GM21786 (cell line): ENCODE results near the gene EPG5.
"Not testable (repeated sequence)": the region's sequence is repeated elsewhere in the genome, so short reads cannot be mapped to it uniquely, and the experiment has no call there.

ENCODE experiments used
- ATAC-seq: cut with Tn5 transposase; IDR thresholded peaks from one replicate; pipeline ENCODE4 v1.9.1; 2021; ENCODE audit not compliant: unreplicated experiment

The EPG5 gene

GRCh38 chr18:45839414-45840395, 127.4 kb downstream of the EPG5 start:
- ATAC-seq: no peak

GRCh38 chr18:45838302-45839070, 128.6 kb downstream of the EPG5 start:
- ATAC-seq: no peak

GRCh38 chr18:45837283-45838070, 129.7 kb downstream of the EPG5 start:
- ATAC-seq: no peak

GRCh38 chr18:45836242-45837205, 130.6 kb downstream of the EPG5 start:
- no peak for ATAC-seq

GRCh38 chr18:45835057-45835636, 132.0 kb downstream of the EPG5 start:
- ATAC-seq: no peak

- no peak for ATAC-seq
Measured at GRCh38 chr18:45834306-45834705, 132.8 kb downstream of the EPG5 start.

- no peak for ATAC-seq
Measured at GRCh38 chr18:45833846-45834245, 133.3 kb downstream of the EPG5 start.

GRCh38 chr18:45830917-45831316, 136.2 kb downstream of the EPG5 start:
- ATAC-seq: no peak

- no peak for ATAC-seq
Measured at GRCh38 chr18:45829855-45830254, 137.3 kb downstream of the EPG5 start.

- ATAC-seq: no peak
Measured at GRCh38 chr18:45828917-45829811, 138.0 kb downstream of the EPG5 start.

GRCh38 chr18:45826716-45827115, 140.4 kb downstream of the EPG5 start:
- not testable (repeated sequence) for ATAC-seq

- no peak for ATAC-seq
Measured at GRCh38 chr18:45826084-45826483, 141.0 kb downstream of the EPG5 start.

- no peak for ATAC-seq
Measured at GRCh38 chr18:45825258-45826044, 141.7 kb downstream of the EPG5 start, which contains the start of gene SIGLEC15. Gene SIGLEC15 (plus strand): TSS chr18:45825675. CDS start chr18:45825729, 54 bp downstream.

GRCh38 chr18:45821711-45822110, 145.4 kb downstream of the EPG5 start:
- ATAC-seq: no peak

GRCh38 chr18:45821026-45821425, 146.1 kb downstream of the EPG5 start:
- no peak for ATAC-seq

GRCh38 chr18:45820106-45820745, 146.9 kb downstream of the EPG5 start:
- no peak for ATAC-seq

- not testable (repeated sequence) for ATAC-seq
Measured at GRCh38 chr18:45818765-45819164, 148.4 kb downstream of the EPG5 start.
